Superior temporal gyrus (tissue), 1 donor: Measurements from ENCODE around the gene CAPZA3.
A peak's percentile ranks its signal among the peaks of the same experiment; 100 is the strongest.
"Not testable (repeated sequence)": the region's sequence is repeated elsewhere in the genome, so short reads cannot be mapped to it uniquely, and the experiment has no call there.

Experiments used
- DNase-seq: peaks from one replicate; pipeline ENCODE4 v3.0.0-alpha.2; 2016; ENCODE audit errors: extremely low spot score

The CAPZA3 gene

GRCh38 chr12:18737819-18738218 lies at the start of gene CAPZA3, which contains the start of gene PLCZ1:
Gene CAPZA3, plus strand, starts transcription at chr12:18738119. Its CDS starts 150 bp downstream, at chr12:18738269.
Gene PLCZ1, minus strand, starts transcription at chr12:18738012. Its CDS starts 641 bp downstream, at chr12:18737371.
- no peak for DNase-seq

DNA sequence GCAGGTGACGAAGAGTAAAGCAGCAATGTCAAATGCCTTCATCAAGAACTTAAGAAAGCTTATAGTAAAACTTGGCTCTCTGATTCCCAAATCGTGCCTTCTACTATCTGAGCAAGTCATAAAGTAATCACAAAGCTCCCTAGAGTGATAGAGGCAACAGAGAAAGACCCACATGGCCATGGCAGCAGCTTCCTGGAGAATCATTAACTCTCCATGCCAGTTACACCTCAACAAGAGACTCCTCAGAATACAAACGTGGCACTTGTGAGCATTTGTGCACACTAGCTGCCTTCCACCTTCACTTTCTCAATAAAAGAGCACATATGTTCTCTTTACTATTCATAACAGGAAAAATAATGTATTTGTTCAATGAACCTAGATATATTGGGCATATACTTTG lies 48.1 kb upstream of the CAPZA3 start:
- DNase-seq = no peak

- DNase-seq = no peak
Observed at GRCh38 chr12:18690653-18691052, 47.3 kb upstream of the CAPZA3 start.

DNA sequence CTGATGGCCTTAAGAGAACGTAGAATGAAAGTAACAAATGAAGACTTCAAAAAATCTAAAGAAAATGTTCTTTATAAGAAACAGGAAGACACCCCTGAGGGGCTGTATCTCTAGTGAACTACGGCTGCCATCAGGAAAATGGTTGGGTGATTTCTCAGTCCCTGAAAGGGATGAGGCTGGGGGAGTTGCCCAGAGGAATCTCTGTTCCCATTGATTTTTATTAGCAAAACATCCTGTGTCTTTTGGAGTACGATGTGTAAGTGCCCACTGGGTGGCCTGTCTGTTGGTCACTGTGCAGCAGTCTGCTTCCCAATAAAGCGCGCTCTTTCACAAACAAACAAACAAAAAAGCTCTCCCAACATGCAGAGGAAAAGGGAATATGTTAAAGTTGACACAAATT lies 43.9 kb upstream of the CAPZA3 start:
- DNase-seq = not testable (repeated sequence)

DNA sequence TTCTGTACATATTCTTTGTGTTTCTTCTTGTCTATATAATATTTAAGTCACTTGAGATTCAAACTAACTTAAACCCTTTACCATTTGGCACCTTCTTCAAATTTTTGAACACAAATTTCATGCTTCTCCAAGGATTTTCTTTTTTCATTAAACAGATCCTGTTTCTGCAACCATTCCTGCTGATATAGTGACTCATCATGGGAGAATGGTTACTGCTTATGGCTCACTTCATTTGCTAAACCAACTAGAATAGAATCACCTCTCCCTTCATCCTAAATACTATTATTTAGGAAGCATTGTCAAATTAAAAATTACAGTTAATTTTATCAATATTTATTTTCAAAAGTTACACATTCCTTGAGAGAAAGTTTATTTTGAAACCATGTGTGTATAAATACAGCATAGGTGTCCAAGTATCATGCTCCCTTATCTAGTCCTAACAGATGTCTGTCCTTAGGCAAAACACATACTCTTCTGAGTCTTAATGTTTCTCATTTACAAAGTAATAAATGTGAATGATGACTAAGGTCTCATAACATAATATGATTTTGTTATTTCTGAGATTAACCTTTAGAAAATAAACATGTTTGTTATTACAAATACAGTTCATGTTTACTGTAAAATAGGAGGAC lies 40.8 kb upstream of the CAPZA3 start:
- no peak for DNase-seq

GRCh38 chr12:18700271-18700670 lies 37.6 kb upstream of the CAPZA3 start:
- DNase-seq = peak; percentile 17

DNA sequence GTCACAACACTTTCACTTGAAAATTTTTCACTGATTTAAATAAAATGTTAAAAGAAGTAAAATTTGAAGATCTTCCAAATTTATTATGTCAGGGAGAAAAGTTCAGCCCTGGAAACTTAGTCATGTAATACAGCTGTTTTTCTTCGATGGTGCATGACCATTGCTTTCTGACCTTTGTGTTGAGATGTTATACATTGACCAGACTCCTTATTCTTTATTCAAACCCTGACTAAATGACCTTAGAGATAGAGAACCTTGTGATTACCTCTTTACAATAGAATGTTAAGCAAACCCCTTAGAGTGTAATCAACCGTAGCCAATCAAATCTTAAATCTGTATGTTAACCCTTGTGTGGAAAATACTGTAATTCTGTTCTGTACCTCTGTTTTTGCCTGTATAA lies 34.6 kb upstream of the CAPZA3 start:
- DNase-seq = no peak

- no peak for DNase-seq
Observed at GRCh38 chr12:18703911-18704310, 34.0 kb upstream of the CAPZA3 start.

DNA sequence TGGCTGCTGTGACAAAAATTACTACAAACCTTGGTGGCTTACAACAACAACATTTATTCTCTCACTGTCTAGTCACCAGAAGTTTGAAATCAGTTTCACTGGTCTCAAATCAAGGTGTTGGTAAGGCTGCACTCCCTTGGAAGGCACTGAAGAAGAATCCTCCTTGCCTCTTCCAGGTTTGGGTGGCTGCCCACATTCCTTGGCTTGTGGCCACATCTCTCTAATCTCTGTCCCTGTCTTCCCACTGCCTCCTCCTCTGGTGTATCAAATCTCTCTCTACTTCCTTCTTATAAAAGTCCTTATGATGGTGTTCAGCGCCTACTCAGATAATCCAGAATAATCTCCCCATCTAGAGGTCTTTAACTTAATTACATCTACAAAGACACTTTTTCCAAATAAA lies 31.1 kb upstream of the CAPZA3 start:
- no peak for DNase-seq

GRCh38 chr12:18716236-18716635 lies 21.7 kb upstream of the CAPZA3 start:
- DNase-seq = no peak

DNA sequence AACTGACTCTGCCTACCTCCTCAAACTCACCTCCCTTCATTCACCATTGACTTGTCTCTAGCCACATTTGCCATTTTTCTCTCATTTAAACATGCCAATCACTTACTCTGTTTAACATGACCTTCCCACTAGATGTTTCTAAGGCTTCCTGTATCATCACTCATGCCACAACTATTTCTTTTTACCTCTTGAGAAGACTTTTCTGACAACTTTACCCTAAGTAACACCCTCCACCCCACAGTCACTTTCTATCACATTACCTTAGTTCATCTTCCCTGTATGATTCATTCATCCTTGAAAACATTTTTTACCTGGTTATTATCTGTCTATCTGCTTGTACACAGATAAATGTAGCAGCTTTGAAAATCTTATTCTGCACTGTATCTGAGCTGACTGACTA lies 19.5 kb upstream of the CAPZA3 start:
- DNase-seq = no peak

- no peak for DNase-seq
Observed at GRCh38 chr12:18719922-18720510, 17.9 kb upstream of the CAPZA3 start.

GRCh38 chr12:18720690-18721089 lies 17.2 kb upstream of the CAPZA3 start:
- no peak for DNase-seq

GRCh38 chr12:18721452-18721851 lies 16.5 kb upstream of the CAPZA3 start:
- DNase-seq = no peak

GRCh38 chr12:18723752-18724151 lies 14.2 kb upstream of the CAPZA3 start:
- DNase-seq = no peak

DNA sequence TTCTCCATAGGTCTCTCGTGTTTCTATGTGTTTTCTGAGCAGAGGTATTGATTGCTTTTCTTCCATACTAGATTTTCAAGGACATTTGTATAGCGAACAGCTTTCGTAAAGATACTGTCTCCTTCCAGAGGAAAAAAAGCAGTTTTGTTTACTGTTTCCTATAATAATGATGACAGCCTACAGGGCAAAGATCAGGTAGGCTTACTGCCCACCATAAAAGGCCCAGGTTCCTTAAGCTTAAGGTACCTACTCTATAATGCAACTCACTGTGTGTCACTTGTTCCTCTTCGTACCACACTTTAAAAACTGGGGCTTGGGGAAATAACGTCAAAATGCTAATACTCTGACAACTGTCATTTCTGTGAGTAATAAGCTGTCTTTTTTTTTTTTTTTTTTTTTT lies 6.8 kb upstream of the CAPZA3 start:
- no peak for DNase-seq

DNA sequence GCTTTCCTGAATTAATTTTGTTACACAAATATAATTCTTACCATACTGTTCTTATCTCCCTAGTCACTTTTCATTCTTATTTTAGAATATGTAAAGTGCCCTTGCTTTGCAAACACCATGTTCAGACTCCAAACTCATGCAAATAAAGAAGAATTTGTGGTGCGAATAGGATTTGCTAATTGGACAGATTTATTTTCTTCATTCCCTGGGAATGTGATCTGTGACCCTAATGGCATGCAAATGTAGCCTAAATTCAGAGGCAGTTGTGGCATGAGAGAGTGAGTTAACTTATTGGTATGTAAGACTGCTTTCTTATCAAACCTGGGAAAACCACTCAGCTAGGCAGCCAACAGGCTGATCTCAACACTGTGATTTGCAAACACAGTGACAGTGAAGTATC lies 10.0 kb downstream of the CAPZA3 start:
- DNase-seq = peak; percentile 30

- no peak for DNase-seq
Observed at GRCh38 chr12:18749386-18749957, 11.6 kb downstream of the CAPZA3 start.

- no peak for DNase-seq
Observed at GRCh38 chr12:18750085-18750484, 12.2 kb downstream of the CAPZA3 start.

- DNase-seq = no peak
Observed at GRCh38 chr12:18751866-18752265, 13.9 kb downstream of the CAPZA3 start.

- DNase-seq = no peak
Observed at GRCh38 chr12:18752280-18752920, 14.5 kb downstream of the CAPZA3 start.

DNA sequence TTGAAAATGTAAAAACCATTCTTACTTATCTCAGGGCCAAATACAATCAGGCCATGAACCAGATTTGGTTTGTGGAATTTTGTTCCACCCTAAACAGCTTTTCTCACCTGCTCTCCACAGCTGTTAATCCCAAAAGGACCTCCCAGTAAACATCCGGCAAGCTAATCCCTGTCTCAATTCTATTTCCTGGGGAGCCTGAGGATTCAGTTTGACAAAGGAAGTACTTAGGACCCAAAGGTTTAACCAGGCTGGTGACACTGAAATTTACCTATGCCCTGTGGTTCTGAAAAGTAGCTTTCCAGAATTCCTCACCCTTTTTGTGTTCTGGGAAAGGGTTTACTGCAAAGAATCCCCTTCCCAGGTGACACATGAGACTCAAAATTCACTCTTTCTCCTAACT lies 15.0 kb downstream of the CAPZA3 start:
- DNase-seq = no peak
